Stimulated activated CD8-positive, alpha-beta memory T cell treated with anti-CD3 and anti-CD28 coated beads, Interleukin-4, amount 100 ng/mL, for 4 hours (primary cell): ENCODE data around the gene SH3PXD2B.
"Not testable (repeated sequence)": the region's sequence is repeated elsewhere in the genome, so short reads cannot be mapped to it uniquely, and the experiment has no call there.

ENCODE experiments used
- DNase-seq, 2 donors: peaks; one replicate each; pipeline ENCODE4 v3.0.0-alpha.2; 2020; ENCODE audit warnings: low read depth in 2 of 2, low spot score in 1 of 2

SH3PXD2B gene

DNA sequence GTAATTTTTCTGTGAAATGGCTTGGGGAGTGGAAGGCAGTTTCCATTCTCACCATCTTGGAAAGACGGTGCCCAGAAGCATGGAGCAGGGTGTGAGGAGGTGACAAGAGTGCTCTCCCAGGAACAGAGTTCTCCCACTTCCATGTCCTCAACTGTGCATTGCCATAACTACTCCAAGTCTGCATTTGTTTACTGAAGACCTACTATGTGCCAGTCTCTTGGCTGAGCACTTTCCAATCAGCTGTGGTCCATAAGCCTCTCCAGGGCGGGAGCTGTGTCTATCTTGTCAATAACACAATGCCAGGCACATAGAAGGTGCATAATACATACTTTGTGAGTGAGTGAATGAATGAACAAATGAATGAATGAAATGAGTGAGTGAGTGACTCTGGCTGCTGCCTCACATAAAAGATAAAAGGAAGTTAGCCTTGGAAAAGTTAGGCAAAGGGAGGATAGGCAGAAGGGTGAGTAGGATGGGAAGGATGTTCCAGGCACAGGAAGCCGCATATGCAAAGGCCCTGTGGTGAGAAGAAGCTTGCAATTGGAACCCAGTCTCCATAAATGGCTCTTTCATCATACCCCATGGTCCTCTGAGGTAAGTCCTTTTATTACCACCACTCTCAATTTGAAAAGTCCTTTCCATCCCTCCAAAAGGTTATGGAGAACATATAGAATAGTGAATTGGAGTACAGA lies 31.3 kb upstream of the SH3PXD2B start:
- DNase-seq, result no peak

DNA sequence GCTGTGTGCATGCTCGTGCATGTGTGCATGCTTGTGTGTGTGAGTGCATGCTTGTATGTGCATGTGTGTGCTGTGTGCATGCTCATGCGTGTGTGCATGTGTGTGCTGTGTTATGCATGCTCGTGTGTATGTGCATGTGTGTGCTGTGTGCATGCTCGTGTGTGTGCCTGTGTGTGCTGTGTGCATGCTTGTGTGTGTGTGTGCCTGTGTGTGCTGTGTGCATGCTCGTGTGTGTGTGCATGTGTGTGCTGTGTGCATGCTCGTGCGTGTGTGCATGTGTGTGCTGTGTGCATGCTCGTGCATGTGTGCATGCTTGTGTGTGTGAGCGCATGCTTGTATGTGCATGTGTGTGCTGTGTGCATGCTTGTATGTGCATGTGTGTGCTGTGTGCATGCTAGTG lies 30.3 kb upstream of the SH3PXD2B start:
- DNase-seq, result no peak

DNA sequence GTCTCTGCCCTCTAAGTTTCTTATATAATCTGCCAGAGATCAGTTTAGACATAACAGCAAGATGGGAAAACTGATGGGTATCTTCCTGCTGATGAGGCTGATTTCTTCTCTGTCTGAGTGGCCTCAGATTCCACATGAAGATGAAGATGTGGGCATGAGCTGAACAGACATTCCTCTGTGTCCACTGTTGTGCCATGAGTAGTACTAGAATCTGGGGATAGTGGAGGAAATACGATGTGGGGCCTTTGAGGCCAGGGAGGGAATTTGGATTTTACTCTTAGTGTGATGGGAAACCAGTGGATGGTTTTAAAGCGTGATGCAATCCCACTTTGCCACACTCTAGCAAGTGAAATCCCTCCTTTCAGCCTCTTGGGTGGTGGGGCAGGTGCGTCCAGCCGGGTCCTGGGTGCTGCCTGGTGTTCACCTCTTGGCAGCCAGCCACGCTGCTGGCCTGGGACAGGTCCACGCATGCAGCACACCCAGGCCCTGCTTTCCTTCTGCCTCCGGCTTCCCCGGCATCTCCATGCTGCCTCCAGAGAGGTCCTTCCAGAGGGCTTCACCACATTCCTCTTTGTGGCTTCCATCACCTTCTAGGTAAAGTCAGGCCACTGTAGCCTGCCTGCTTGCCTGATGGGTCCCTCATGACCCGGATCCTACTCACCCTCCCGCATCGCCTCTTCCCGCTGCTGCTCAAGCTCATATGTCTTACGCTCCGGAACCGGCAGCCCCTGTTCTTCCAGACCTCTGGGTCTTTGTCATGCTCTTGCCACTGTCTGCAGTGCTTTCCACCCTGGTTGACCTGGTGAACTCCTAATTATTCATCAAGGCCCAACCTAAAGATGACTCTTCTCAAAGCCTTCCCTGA lies 28.1 kb upstream of the SH3PXD2B start:
- no peak for DNase-seq

DNA sequence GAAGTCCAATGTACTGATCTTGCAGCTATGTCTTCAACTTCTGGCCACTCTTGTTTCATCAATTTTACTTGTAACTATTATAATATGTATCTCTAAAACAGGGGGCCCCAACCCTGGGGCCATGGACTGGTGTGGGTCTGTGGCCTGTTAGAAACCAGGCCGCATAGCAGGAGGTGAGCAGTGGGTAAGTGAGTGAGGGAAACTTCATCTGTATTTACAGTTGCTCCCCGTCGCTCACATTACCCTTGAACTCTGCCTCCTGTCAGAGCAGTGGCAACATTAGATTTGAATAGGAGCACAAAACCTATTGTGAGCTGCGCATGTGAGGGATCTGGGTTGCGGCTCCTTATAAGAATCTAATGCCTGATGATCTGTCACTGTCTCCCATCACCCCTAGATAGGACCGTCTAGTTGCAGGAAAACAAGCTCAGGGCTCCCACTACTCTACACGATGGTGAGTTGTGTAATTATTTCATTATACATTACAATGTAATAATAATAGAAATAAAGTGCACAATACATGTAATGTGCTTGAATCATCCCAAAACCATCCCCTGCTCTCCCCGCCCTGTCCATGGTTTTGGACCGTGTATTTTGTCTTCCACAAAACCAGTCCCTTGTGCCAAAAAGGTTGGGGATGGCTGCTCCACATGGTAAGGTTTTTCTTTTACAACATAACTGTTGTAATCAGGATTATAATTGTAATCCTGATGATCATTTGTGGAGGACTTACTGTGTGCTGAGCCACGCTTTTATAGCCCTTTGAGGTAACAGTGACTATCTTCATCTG lies 26.9 kb upstream of the SH3PXD2B start:
- DNase-seq, result no peak

DNA sequence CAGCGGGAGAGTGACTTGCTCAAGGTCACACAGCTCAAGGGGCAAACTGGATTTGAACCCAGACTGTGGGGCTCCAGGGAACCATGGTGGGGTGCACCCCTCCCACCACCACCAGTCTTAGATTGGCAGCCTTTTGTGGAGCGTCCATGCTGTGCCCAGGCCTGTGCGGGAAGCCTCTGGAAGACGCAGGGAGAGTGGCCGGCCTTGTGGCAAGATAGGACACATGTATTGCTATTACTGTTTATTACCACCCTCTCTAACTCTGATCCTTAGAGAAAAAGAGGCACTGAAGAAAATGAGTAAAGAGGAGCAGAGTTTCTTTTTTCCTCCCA lies 25.4 kb upstream of the SH3PXD2B start:
- DNase-seq, result no peak

DNA sequence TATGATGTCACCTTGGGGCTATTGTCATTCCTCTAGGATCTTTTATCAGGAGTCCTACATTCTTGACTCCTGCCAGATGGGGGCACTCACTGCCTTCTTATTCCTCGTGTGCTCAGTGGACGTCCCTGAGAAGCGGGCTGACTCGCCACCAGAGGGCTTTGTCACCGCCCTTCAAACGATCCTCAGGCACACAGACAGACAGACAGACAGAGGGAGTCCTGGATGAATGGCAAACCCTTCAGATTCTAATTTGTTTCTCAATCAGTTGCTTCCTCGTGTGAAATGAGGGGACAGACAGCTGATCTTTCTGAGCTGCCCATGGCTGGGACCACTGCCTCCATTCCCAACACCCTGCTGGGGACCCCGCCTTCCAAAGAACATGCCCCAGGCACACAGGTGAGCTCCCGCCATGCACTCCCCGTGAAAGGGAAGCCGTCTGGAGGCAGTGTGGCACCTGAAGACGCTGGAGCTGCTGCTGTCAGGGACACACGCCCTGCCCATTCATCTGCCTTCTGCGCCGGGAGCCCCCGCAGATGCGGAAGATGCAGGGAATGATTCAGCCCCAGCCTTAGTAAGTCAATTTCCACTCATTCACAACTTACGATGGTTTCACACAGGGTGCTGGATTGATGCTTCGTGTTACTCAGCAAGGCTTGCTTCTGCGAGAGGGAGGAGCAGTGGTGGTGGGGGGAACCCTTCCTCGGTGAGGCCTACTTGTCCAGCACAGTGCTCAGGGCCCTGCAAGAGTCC lies 24.9 kb upstream of the SH3PXD2B start:
- peak in 1 of 2 donors; percentile 17 for DNase-seq

DNA sequence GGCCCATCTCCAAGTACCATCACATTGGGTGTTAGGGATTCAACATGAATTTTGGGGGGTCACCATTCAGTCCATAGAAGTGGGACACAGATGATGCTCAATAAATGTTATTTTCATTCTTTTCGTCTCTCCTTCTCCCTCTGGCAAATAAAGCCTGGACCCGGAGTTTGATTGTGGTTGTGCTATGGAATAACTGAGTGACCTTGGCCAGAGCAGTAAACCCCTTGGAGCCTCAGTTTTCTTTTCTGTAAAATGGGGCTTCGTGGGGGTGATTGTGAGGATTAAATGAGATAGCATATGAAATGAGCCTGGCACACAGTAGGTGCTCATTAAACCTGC lies 24.3 kb upstream of the SH3PXD2B start:
- DNase-seq, result not testable (repeated sequence)

DNA sequence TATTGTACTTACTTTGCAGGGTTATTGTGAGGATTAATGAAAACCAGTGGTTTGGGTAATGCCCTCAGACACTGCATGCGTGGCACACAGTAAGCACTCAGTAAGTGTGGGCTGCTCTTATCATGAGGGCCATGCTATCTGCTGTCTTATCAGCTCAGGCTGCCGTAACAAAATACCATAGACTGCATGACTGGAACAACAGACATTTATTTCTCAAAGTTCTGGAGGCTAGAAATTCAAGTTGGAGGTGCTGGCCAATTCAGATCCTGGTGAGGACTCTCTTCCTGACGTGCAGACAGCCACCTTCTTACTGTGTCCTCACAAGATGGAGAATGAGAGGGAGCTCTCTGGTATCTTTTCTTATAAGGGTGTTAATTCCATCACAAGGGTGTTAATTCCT lies 23.9 kb upstream of the SH3PXD2B start:
- no peak for DNase-seq

DNA sequence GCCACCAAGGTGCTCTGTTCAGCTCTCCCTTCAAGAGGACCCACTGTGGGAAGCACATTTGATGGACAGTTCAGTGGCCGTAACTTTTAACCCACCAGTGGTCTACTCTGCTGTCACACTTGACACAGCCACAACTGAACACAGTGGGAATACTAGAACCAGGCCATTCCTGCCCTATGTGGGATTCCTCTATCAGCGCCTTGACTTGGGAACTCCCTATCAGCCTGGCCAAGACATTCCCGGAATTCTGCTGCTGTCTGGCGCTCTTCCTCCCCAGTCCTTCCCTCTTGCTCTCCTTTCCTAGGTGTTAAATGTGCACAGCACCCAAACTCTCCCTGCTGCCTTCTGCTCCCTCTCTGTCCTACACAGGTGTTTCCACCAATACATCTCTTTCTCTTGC lies 23.1 kb upstream of the SH3PXD2B start:
- DNase-seq, result no peak

DNA sequence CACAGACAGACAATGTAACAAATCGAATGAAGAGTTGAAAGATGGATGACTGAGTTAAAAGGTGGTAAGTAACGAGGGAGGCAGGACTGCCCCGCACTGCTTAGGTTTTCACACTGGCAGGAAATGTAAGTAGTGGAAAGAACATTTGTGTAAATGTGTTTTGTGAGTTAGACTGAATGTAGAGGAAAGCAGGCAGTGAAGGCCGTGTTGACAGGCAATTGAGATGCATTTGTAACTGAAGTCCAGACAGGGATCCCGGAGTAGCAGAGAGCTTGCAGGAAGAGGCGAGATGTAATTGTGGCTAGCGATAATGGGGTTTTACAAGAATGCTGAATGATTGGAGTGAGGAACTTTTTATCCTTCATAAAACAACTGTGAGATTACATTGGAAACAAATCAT lies 20.0 kb upstream of the SH3PXD2B start:
- no peak for DNase-seq

DNA sequence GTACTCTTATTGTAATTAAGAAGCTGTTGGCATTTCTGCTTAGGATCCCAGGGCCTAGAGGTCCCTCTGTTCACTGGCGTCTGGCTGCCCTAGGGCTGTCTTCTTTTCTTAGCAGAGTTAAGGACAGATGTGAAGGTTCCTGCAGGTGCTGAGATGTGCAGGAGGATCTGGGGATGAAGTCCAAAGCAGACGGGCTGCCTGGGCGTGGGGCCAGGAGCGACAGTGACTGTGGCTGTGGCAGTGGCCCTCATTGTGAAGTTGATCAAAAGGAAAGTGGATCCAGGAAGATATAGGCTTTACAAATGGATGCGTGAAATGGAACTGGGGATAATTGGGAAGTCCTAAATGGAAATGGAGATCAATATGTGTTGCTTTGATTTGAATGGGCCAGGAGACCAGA lies 19.1 kb upstream of the SH3PXD2B start:
- no peak for DNase-seq

DNA sequence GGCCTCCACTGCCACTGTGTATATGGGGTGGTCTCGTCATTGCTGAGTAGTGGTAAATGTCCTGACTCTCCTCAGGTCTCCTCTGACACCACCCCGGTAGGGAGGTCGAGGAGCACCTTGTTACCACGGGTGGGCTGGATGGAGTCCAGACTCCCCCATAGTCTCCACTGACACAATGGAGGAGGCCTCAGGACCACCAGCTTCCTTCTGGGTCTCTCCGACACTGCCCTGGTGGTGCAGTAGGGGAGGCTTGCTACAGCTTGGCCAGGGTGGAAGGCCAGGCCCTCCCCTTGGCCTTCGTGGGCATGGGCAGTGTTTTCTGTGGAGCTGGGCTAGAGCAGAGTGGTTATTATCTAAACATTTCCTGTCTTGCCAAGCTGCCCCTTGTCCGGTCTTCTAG lies 15.4 kb upstream of the SH3PXD2B start:
- DNase-seq, result no peak

DNA sequence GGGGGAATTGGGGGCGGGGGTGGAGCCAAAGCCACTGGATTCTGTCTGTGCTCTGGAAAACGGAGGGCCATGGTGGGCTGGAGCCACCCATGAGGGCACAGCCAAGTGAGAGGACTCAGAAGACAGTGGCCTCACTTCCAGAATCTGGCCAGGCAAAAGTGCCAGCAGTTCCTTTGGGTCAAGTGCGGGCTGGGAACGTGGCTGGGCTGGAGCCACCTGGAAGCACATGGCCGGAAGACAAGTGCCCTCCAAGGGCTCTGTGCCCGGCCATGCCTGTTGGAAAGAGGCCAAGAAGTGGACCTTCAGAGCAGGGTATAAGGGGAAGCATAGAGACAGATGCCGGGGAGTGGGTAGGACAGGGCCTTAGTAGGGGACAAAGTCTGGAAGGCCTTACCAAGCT lies 11.7 kb upstream of the SH3PXD2B start:
- no peak for DNase-seq

DNA sequence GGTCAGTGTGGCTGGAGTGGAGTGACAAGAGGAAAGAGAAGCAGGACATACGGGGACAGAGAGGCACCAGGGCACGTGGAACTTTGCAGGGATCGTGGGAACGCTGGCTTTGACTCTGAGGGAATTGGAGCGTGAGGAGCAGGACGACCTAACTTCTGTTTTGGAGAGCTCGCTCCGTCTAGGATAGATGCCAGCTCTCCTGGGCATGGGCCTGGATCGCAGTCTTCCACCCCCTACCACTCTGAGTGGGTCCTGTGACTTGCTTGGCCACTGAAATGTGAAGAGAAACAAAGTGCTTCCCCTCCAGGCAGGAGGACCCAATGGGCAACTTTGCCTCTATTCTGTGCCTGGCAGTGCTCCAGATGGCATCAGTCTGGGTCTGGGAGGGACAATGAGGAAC lies 8.7 kb upstream of the SH3PXD2B start:
- no peak for DNase-seq

DNA sequence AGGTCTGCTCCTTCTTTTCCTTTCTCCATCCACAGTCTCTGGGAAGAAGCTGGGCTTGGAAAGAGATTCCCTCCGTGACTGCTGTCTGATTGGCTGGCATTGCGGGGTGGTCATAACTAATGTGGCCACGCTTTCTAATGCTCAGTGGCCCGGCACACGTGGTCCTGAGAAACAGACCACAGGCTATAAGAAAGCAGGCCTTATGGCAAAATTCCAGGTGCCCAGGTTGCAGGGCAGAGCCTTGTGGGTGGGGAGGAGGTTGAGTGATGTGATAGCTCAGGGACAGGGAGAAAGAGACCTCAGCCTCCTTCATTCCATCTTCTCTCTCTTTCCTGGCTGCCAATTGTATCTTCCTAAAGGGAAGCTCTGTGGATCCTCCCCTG lies 5.4 kb upstream of the SH3PXD2B start:
- DNase-seq, result no peak

DNA sequence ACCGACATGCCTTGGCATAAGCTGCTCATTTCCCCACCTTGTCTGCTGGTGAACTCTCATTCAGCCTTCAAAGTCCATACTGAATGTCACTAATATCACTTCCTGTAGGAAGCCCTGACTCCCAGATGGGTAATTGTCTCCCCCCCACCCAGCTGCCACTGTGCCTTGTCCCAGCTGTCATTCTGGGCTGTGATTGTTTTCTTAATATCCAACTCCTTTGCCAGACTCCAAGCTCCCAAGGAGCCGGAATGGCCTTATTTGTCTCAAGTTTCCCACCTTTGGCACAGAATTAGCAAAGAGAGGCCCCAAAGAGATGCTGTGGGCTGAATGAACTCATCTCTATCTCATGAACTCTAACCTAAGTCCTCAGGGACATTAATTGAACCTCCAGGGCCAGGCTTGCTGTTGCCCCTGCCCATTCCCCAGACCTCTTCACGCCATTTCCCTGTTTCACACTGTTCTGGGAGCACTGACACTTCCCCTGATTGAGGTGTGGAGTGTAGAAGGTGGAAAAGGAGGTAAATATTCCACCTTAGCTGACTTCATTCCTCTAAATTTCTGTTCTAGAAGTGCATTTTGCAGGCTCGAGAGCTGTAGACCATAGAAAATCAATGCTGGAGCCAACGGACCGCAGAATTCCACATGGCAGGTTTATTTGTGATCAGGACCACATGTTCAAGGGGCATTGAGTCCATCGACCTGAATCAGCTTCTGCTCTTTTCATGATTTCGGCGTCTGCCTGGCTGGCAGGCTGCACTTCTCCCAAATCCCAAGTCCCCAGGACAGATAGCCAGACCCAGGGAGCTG lies 4.9 kb upstream of the SH3PXD2B start:
- no peak for DNase-seq

DNA sequence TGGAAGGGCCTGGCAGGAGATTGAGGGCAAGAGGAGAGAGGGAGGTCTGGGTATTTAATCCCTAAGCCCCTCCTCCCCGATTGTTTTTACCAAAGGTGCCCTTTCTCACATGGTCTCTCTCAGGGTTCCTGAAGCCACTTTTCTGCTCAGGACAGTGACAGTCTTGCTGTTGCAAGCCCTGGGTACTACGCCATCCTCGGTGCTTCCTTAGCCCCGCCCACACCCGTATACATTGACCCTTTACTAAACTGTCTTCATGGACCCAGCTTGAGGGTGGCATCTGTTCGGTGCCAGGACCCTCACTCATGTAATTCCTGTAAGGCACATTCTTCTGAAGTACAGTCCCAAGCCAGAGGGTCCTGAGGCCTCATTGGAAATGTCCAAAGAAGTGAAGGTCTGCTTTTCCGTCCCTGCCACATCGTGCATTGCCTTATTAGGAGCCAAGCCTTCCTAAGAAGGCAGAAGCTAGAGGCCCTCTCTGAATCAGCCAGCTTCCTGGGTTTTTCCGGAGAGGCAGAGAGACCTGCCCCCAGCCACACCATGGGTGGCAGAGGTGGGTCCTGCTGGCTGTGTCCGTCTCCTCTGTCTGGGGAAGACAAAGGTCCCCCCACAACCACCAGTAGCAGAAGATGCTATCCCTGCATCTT lies 1.9 kb upstream of the SH3PXD2B start:
- DNase-seq, result no peak

DNA sequence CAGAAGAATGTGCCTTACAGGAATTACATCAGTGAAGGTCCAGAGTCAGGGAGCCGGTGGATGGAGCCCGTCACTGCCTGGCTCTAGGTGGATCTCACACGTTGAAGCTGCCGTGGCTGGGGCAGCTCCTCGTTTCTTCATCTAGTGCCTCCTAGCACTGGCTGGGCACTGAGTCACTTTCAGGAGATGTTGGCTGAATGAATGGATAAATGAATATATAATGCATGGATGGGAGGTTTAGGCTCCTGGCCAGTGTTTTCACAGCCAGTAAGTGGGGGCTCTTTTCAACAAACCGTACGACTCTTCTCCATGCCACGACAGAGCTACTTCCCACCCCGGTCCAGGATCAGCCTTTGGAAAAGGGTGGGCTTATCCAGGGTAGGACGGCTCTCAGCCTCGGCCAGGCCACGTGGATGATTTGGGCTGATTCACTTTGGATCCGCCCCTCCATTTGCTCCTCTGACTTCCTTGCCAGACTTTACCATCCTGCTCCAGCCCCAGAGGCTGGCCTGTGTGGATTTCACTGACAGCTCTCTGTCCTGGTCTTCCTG lies 1.3 kb upstream of the SH3PXD2B start:
- no peak for DNase-seq

DNA sequence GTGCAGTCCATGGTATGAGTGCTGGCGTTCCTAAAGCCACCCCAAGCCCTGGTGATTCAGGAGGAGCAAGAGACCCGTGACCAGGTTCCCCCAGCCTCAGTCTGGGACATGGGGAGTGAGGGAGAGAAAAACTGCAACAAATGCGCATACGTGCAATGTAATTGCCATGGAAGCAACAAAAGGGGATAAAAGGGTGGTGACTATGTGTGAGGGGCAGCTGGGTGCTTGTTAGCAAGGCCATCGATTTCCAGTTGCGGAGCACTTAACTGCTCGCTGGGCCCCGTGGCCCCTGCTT lies 709 bp upstream of the SH3PXD2B start:
- no peak for DNase-seq

DNA sequence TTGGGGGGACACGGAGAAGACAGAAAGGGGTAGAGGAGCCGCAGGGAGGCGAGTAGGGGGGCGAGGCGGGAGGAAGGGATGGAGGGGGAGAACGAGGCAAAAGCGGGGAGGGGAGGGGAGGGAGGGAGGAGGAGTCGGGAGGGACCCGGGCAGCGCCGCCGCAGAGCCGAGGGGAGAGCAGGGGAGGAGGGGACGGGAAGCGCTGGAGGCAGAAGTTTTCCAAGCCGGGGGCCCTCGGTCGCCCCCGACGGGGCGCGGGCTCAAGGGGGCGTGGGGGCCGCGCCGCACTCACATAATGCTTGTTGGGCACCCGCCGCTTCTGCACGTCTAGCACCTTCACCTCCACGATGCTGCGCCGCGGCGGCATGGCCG lies 353 bp downstream of the SH3PXD2B start:
- no peak for DNase-seq
